22Rv1 (cell line): ENCODE results near the gene LMOD2.

Experiments used
- CTCF ChIP-seq: fragments of 450-650 bp; IDR thresholded peaks from 2 replicates; pipeline ENCODE4 v1.5.1; 2017; ENCODE audit warnings: mild to moderate bottlenecking
- ZFX ChIP-seq: fragments of 450-650 bp; IDR thresholded peaks from 2 replicates; pipeline ENCODE4 v1.6.1; 2017; ENCODE audit warnings: antibody characterized with exemption, borderline replicate concordance

- TF ChIP-seq CTCF (no peak), ZFX (no peak)
Measured at GRCh38 chr7:123628829-123629228, 26.8 kb upstream of the LMOD2 start.
